ENCODE measurements around the gene CPM.

Gene CPM

DNA sequence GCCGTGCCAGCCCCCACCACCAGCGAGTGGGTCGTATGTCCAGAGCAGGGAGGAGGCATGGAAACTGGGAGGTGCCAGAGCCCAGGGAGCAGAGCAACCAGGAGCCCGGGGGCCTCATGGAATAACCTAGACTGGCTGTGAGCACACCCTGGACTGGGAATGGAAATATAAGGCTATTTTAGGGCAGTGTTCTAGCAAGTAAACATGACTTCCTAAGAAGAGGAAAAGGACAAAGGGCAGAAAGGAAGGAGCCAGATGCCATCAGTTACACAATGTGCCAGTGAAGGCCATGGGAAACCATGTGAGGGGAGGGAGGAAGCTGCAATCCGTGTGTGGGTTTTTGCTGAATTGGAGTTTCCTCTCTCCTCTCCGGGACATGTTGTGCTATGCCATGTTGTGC lies 18.7 kb upstream of the CPM start:
- TF ChIP-seq, protein P1, sequence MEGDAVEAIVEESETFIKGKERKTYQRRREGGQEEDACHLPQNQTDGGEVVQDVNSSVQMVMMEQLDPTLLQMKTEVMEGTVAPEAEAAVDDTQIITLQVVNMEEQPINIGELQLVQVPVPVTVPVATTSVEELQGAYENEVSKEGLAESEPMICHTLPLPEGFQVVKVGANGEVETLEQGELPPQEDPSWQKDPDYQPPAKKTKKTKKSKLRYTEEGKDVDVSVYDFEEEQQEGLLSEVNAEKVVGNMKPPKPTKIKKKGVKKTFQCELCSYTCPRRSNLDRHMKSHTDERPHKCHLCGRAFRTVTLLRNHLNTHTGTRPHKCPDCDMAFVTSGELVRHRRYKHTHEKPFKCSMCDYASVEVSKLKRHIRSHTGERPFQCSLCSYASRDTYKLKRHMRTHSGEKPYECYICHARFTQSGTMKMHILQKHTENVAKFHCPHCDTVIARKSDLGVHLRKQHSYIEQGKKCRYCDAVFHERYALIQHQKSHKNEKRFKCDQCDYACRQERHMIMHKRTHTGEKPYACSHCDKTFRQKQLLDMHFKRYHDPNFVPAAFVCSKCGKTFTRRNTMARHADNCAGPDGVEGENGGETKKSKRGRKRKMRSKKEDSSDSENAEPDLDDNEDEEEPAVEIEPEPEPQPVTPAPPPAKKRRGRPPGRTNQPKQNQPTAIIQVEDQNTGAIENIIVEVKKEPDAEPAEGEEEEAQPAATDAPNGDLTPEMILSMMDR (IDR thresholded peaks at IDR 0.05; ENCODE audit: insufficient read depth, low read length, missing control alignments), result no peak
- ChIA-PET POLR2A (no interaction called here), CTCF (no interaction called here)
- no peak for DNase-seq (ENCODE audit: low read depth, low spot score)
- no peak overlapping the region for H3K4me3 ChIP-seq (ENCODE audit: low read depth, low read length)

DNA sequence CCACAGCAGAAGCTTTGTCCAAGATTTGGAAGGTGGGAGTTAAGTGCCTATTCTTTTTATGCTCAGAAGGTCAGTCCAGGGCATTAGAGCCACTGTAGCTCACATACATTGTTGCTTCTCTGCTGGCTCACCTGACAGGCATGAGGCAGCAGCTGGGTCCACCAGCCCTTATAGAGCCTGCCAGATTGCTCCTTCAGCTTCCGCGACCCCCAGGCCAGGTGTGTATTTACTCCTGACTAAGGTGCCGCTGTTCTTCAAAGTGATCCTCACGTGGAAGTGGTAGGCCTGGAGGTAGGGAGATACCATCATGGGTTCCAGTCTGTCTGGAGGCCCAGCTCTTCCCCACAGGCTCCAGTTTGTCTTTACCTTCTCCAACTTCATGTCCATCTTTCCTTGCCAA lies 17.5 kb upstream of the CPM start:
- H3K4me3 ChIP-seq (ENCODE audit: low read depth, low read length), result no peak overlapping the region
- ChIA-PET POLR2A (no interaction called here), CTCF (interaction anchor here (0.8 kb wide), 1 partner anchor 264 kb away, joined by 3 read pairs; no protein-coding TSS in a partner anchor)
- TF ChIP-seq, protein P1 (IDR thresholded peaks at IDR 0.05; ENCODE audit: insufficient read depth, low read length, missing control alignments), result no peak
- no peak for DNase-seq (ENCODE audit: low read depth, low spot score)

DNA sequence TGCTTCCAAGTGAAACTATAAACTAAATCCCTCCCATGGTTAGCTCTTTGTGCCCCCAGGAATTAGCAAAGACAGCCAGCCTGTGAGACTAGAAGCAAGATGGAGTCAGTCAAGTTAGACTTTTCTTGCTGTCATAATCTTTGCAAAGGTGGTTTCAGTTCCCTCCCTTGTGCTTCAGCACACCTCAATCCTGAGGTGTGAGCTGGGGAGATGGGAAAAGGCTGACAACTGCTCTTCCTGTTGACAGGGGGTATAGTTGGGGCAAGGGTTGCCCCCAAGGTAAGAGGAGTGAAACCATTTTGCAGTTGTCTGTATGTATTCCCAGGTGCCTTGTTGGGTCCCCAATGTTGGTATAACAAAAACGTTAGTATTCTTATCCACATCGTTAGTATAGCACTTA lies 12.3 kb upstream of the CPM start:
- H3K4me3 ChIP-seq (ENCODE audit: low read depth, low read length), result no peak overlapping the region
- TF ChIP-seq, protein P1 (IDR thresholded peaks at IDR 0.05; ENCODE audit: insufficient read depth, low read length, missing control alignments), result no peak
- DNase-seq (ENCODE audit: low read depth, low spot score), result no peak
- CTCF ChIA-PET, result no interaction called here
- POLR2A ChIA-PET, result no interaction called here

DNA sequence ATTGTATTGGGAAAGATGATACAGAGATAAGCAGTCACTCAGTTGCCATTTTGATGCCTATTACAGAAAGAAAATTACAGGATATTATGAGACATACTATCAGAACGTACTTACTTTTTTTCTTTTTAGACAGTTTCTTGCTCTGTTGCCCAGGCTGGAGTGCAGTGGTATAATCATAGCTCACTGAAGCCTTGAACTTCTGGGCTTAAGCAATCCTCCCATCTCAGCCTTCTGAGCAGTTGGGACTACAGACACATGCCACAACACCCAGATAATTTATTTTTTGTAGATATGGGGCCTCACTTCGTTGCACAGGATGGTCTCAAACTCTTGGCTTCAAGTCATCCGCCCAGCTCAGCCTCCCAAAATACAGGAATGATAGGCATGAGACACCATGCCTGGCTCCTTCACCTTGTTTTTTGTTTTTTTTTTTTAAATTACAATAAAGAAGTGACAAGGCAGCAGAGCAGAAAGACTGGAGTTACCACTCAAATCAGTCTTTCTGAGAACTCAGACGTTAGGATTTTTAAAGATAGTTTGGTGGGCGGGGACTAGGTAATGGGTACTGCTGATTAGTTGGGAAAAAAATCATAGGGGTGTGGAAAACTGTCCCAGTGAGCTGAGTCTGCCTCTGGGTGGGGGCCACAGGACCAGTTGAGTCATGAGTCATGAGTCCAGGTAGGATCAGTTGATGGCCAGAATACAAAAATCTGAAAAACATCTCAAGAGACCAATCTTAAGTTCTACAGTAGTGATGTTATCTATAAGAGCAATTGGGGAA lies 11.5 kb upstream of the CPM start:
- DNase-seq (ENCODE audit: low read depth, low spot score), result no peak
- CTCF ChIA-PET, result no interaction called here
- H3K4me3 ChIP-seq (ENCODE audit: low read depth, low read length), result no peak overlapping the region
- POLR2A ChIA-PET, result no interaction called here
- TF ChIP-seq, protein P1 (IDR thresholded peaks at IDR 0.05; ENCODE audit: insufficient read depth, low read length, missing control alignments), result no peak

DNA sequence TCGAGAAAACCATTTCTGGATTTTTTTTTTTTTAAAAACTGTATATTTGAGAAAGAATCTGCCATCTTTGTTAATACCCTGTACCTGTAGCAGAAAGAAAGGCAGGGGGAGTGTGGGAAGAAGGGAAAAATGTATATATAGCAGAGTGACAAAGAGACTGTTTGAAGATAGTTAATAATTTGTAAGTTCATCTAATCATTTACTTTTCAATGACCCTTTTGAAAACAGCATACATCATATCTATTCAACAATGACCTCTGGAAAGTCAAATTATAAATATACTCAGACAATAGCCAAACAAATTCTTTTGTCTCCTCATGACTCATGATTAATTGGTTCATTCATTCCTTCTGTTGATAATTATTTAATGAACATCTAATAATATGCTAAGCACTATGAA lies 10.9 kb upstream of the CPM start:
- DNase-seq (ENCODE audit: low read depth, low spot score), result no peak
- ChIA-PET POLR2A (no interaction called here), CTCF (no interaction called here)
- TF ChIP-seq, protein P1 (IDR thresholded peaks at IDR 0.05; ENCODE audit: insufficient read depth, low read length, missing control alignments), result no peak
- no peak overlapping the region for H3K4me3 ChIP-seq (ENCODE audit: low read depth, low read length)

DNA sequence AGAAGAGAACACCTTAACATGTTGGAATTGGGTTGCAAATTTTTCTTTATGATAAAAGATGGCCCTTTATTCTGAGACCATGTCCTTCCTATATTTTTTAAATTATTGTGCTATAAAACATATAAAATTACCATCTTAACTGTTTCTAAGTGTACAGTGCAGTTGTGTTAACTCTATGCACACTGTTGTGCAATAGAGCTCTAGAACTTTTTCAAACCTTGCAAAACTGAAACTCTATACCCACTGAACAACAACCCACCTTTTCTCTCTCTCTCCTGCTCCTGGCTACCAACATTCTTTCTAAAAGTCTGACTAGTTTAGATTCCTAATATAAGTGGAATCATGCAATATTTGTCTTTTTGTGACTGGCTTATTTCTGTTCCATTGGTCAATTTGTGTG lies 7.8 kb upstream of the CPM start:
- ChIA-PET CTCF (no interaction called here), POLR2A (no interaction called here)
- DNase-seq (ENCODE audit: low read depth, low spot score), result no peak
- H3K4me3 ChIP-seq (ENCODE audit: low read depth, low read length), result no peak overlapping the region
- TF ChIP-seq, protein P1 (IDR thresholded peaks at IDR 0.05; ENCODE audit: insufficient read depth, low read length, missing control alignments), result no peak
